Stimulated activated CD8-positive, alpha-beta memory T cell treated with anti-CD3 and anti-CD28 coated beads, Interleukin-12 subunit alpha, Interleukin-12 subunit beta, amount 100 ng/mL, for 1 hour (primary cell): Measurements from ENCODE around the gene GCNT2.
"Not testable (repeated sequence)": the region's sequence is repeated elsewhere in the genome, so short reads cannot be mapped to it uniquely, and the experiment has no call there.

ENCODE experiments used
- DNase-seq: peaks from one replicate; pipeline ENCODE4 v3.0.0-alpha.2; 2020; ENCODE audit warnings: low read depth

Gene GCNT2

DNA sequence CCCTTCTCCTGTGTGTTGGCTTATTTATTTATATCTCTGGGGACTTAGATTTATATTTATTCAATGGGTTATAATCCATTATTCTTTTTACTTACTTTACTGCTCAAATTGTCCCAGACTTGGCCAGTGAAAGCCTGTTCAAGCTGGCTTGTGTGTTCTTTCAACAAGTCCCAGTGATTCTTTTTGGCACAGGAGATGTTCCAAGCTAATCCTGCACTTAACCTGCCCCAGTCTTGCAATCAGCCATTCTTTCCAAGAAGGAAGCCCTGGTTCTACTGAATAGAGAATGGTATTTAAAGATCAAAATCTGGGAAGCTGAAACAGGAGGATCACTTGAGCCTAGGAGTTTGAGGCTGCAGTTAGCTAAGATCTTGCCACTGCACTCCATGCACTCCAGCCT is 26.7 kb downstream of the GCNT2 start:
- DNase-seq: no peak

DNA sequence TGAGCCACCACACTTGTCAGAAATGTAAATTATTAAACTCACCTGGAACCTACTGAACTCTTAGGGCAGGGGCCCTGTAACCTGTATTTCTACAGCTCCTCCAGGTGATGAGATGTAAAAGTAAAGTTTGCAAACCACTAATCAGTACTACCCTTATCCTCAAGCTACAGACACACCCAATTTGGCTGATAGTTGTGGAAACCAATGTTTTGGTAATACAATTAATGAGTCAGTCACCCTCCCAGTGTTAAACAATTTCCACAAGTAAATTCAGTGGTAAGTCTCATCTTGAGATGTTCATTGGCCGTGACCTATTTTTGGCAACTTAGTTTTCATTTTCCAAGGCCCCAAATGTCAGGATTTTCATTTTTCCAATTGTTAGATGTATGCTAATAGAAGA is 29.6 kb downstream of the GCNT2 start:
- no peak for DNase-seq

DNA sequence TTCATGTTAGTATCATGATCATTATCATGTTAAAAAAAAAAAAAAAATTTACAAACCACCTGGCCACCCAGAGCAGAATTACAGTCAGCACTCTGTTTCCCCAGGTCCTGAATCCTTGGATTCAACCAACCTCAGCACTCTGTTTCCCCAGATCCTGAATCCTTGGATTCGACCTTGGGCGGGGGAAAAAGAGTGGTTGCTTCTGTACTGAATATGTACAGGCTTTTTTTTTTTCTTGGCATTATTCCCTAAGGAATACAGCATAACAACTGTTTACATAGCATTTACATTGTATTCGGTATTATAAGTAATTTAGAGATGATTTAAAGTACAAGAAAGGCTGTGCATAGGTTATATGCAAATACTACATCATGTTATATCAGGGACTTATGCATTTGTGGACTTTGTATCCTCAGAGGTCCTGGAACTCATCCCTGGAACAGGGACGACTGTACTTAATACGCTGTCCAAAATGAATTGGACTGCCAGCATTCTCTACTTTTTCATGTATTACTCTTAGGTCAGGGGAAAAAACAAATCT is 31.2 kb downstream of the GCNT2 start:
- no peak for DNase-seq

DNA sequence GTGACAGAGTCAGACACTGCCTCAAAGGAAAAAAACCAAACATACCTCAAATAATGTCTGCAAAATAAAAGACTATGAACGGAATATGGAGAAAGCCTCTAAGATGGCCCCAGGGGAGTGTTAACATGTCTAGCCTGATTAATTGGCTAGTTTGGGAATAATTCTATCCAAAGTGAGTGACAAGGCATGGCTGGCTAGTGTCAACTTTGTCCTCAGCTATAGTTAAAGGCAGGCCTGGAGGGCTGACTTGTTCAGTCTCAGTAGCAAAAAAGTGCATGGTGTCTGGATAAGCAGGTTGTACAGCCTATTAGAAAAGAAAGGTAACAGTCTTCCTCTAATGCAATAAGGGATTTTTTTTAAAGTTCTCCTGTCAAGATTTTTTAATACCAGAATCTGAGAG is 32.7 kb downstream of the GCNT2 start:
- DNase-seq: no peak

DNA sequence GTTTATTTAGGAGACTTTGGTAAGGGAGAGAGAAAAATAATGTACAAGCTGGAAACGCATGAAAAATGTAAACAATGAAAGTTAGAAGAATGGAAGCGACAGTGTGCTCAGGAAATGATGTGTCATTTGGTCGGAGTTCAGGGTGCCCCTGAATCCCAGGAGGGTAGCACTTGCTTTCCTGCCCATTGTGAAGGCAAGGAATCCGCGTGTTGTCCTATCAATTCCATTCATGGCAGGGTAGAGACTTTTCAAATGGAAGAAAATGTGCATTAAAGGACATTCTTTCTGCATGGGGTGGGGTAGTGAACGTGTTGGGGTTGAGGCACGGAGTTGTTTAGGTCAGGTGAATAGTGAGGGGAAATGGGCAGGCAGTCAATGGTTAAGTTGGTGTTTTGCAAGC is 33.7 kb downstream of the GCNT2 start:
- no peak for DNase-seq

DNA sequence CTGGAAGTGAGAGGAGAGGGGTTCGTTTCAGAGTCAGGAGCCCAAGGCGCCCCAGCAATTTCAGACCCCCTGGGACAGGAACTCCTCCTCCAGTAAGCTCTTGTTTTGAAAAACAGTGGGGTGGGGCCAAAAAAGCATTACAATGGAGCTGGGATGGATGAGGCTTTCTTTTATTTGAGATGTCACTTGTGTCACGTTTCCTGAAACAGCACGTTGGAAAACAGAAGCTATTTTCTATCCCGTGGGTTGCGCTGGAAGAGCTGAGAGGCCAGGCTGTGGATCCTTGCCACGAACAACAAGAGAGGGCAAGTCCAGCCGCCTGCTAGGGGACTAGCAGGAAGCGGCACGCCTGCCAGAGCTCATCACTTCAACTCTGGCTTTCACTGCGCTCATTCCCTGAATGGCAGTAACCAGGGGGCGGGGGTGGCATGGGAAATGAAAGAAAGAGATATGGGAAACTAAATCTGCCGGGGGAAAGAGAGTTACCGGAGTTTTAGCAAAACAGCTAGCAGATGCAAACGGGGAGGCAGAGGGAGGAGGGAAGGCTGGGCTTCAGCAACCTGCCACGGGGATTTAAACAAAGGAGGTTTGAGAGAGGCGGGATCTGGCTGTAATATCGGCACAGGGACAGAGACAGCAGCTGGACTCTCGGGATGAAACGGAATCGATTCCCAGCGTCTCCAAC is 34.6 kb downstream of the GCNT2 start:
- DNase-seq: no peak

DNA sequence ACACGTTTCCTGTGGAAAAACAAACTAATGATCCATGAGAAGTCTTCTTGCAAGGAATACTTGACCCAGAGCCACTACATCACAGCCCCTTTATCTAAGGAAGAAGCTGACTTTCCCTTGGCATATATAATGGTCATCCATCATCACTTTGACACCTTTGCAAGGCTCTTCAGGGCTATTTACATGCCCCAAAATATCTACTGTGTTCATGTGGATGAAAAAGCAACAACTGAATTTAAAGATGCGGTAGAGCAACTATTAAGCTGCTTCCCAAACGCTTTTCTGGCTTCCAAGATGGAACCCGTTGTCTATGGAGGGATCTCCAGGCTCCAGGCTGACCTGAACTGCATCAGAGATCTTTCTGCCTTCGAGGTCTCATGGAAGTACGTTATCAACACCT is 35.4 kb downstream of the GCNT2 start:
- DNase-seq: no peak

DNA sequence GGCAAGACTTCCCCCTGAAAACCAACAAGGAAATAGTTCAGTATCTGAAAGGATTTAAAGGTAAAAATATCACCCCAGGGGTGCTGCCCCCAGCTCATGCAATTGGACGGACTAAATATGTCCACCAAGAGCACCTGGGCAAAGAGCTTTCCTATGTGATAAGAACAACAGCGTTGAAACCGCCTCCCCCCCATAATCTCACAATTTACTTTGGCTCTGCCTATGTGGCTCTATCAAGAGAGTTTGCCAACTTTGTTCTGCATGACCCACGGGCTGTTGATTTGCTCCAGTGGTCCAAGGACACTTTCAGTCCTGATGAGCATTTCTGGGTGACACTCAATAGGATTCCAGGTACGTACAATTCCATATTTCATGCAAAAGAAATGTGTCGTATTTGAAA is 35.8 kb downstream of the GCNT2 start:
- DNase-seq: no peak

DNA sequence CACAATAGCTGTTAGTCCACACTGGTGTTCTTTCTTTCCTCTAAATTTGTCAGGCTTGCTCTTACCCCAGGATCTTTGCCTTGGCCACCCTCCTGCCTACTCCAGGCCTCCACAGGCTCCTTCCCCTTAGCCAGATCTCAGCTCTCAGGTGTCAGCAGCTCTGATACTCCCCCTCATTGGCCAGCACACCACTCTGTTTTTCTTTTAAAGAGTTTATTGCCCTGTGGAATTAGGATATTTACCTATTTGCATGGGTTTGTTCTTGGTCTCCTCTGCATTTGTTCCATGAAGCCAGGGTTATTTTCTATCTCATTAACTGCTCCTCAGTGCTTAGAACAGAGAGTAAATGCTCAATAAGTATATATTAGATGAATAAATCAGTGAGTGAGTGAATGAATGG is 36.8 kb downstream of the GCNT2 start:
- no peak for DNase-seq

DNA sequence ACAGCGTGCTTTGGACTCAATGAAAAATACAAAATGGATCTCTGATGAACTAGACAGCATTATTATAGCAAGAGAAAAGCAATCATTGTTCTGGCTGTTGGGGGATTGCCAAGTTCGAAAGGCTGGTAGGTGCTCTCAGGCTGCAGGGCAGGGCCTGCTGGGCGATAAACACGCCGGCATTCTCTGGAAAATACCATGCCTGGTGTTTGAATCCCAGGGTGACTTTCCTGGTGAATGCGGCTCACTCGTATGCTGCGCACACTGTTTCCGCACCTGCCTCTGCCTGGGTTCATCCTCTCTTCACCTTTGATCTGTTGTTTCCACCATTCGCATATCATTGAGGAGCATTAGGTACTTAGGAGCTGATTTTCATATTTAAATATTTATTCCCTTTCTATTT is 37.4 kb downstream of the GCNT2 start:
- DNase-seq: no peak

DNA sequence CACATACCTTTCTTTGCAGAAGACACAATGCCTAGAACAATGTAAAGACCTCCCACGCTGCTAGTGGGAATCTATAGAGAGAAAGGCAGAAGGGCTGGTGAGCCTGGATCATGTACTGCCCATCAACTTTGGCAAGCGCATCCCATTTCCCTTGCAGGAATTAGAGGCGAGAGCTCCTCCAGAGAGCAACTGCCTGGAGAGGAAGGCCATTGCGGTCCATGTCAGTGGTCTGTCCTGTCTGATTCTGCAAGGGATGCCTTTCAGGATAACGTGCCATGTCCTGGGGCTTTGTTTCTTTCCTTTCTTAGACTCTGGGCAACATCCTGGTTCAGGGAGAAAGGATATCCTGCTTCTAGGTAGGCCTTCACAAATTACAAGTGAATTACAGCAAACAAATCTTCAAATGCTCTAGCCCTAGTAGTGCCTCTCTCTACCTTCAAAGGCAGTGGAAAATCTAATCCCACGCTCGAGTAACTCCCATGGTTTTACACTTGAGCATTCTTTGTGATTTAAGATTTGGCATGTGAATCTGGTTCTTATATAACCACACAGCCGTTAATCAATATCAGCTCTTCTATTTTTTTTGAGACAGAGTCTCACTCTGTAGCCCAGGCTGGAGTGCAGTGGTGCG is 38.5 kb downstream of the GCNT2 start:
- DNase-seq: no peak

DNA sequence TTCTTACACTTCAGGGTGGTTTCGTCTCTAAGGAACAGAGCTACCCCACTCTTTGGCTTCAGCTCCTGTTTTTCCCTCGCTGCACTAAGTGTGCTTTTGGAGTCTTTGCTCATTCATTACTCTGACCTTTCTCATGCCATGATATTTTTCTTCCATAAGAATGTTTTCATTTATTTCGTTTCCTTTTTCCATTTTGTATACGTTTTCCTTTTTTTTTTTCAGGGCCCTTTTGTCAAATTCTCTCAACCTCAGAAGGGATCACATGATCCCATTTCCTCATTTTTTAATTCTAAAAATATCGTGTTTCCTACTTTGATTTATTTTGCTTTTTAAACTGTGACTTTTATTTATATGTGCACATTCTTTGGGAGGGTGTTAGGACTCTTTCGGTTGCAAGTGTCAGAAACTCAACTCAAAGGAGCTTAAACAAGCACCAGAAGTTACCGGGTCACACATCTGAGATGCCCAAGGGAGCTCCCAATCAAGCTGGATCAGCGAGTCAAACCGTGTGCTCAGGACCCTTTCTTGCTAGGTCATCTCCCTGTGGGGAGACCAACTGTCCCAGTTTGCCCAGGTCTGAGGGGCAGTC is 40.6 kb downstream of the GCNT2 start:
- no peak for DNase-seq

DNA sequence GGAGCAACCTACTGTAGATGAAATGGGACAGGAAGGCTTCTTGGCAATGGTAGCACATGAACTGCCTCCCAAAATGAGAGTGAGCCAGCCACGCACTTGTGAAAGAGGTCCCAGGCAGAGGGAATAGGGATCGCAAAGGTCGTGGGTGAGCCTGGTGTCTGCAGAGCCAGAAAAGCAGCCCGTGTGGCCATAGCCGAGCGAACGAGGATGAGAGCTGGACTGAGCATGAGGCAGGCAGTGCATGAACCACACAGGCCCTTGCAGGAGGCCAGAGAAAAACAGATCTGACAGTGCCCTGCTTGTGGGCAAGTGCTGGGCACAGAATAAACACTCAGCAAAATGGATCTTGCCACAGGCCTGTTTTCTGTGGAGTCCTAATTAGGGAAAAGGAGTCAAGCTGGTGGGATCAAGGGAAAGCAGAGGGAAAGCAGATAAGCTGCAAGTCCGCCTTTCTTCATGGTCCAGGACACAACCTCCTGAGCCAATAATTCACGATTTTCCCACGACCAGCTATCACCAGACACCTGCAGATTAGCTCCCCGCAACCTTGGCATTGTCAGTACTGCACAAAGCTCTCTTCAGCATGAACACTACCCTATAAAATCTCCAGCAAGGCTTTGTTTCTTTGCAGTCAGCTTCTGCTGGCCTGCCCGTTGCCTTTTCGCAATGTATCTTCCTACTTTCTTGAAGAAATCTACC is 44.0 kb downstream of the GCNT2 start:
- no peak for DNase-seq

DNA sequence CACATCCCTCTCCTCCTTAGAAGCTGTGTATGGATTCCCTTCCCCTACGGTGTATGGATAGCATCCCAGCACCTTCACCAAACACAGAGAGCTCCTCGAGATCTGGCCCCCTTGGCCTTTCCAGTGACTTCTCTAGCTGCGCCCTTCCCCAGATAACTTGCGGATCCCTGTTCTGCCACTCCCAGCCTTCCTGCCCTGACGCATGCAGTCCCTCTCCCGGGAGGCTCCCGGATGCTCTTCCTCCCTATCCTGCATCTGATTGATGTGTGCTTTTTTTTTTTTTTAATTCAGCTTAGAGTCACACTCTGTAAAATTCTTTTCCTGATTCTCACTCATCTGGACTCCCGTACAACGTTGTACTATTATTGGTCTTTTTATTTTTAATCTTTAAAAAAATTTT is 44.8 kb downstream of the GCNT2 start:
- no peak for DNase-seq

DNA sequence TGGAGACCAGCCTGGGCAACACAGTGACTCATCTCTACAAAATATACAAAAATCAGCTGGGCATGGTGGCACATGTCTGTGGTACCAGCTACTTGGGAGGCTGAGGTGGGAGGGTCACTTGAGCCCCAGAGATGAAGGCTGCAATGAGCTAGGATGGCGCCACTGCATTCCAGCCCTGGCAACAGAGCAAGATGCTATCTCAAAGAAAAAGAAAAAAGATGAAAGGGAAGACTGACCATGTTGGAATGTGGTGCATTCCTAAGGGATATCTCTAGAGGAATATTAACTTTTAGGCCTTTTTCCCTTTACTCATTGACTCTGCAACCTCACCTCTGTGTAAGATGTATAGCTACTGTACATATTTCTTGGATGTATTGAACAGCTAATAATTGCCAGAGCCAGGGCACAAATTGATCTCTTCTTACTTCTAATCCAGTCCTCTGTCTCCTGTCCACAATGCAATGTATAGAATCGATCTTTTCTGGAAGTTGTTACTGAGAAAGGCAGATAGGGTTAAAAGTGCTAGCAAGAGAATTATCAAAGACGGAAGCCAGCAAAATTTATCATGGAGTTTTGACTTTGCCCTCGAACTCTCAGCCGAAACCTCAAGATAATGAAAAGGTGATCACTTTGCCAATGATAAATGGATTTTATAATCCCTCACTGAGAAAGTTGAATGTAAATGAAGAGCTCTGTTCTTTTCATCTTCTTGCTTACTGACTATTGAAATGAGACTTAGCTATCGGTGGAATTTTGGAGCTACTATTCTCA is 46.3 kb downstream of the GCNT2 start:
- no peak for DNase-seq

DNA sequence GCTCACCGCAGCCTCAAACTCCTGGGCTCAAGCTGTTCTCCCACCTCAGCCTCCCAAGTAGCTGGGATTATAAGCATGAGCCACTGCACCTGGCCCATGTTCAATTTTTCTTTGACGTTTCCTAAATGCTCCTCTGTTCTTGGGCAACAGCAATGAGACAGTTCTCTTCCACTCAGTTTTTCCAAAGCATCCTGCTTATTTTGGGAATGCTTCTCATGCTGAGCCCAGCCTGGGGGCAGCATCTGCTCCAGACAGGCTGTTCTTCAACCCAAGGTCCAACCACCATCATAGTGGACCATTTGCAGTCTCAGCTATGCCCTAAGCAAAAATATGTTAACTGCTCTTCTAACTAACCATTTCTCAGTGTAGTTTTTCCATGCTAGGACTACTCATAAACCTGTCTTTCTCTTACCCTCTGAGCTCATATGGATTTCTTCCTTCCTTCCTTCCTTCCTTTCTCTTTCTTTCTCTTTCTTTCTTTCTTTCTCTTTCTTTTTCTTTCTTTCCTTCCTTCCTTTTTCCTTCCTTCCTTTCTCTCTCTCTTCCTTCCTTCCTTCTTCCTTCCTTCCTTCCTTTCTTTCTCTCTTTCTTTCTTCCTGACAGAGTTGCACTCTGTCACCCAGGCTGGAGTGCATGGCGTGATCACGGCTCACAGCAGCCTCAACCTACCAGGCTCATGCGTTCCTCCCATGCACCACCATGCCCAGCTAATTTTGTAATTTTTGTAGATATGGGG is 48.4 kb downstream of the GCNT2 start:
- no peak for DNase-seq

DNA sequence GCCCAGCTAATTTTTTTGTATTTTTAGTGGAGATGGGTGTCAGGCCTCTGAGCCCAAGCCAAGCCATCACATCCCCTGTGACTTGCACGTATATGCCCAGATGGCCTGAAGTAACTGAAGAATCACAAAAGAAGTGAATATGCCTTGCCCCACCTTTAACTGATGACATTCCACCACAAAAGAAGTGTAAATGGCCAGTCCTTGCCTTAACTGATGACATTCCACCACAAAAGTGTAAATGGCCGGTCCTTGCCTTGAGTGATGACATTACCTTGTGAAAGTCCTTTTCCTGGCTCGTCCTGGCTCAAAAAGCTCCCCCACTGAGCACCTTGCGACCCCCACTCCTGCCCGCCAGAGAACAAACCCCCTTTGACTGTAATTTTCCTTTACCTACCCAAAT is 54.4 kb downstream of the GCNT2 start:
- DNase-seq: not testable (repeated sequence)

DNA sequence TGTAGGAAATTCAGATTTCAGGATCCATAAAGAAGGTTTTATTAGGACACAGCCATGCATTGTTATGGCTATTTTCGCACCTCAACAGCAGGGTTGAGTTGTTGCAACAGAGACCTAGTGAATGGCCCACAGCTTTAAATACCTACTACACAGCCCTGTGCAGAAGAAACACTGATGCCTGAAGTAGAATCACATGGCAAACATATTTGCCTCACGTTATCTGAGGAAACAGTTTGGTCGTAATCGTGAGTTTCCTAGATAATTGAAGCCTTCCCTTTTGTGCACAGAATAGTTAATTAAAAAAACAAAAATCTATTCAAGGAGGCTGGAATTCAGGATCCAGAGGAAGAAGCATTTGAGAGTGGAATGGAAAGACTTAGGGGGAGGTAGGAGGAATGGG is 55.1 kb downstream of the GCNT2 start:
- no peak for DNase-seq

DNA sequence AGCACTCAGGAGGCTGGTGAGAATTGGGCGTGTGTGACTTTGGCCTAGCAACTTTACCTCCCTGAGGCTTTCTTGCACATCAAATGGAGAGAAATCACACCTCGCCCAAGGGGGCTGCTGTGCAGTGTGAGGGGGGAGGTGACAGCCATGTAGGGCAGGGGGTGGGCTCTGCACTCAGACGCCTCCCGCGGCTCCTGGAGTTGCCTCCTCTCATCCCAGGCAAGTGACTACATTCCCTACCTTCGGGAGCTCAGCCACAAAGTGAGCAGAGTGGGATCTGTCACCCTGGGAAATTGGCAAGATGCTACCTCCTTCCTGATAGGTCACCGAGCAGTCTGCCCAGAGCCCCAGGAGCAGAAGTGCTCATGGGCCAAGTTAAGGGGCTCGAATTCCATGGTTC is 56.0 kb downstream of the GCNT2 start:
- no peak for DNase-seq

DNA sequence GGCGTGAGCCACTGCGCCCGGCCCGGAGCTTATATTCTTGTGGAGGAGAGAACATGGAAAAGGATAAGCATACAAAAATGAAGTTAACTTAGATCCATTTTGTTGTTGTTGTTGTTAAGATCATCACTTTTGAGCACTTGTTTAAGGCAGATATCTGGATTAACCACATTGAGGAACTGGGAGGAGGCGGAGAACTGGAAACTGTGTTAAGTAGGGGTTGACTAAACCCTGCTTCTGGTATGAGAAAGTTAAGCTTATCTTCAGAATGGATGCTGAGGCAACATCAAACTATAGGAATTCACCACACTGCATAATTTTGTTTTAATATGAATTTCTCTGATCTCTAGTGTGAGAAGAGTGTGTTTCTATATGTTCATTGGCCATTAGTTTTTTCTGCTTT is 57.6 kb downstream of the GCNT2 start:
- no peak for DNase-seq

DNA sequence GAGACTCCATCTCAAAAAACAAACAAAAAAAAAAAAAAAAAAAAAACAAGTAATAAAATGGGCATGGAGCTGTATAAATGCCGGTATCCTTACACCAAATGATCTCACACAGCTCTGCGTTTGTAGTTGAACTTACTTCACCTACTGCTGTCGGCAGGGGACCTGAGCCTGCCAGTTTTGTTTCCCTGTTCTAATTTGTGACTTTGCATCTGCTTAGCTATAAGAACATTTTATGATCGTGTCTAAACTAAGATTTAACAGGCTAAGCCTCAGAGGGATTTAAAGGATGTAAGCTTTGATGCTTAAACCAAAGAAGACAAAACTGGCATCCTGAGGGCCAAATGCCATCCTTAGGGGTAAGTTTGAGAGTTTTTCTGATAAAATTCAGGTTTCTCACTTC is 58.7 kb downstream of the GCNT2 start:
- no peak for DNase-seq

DNA sequence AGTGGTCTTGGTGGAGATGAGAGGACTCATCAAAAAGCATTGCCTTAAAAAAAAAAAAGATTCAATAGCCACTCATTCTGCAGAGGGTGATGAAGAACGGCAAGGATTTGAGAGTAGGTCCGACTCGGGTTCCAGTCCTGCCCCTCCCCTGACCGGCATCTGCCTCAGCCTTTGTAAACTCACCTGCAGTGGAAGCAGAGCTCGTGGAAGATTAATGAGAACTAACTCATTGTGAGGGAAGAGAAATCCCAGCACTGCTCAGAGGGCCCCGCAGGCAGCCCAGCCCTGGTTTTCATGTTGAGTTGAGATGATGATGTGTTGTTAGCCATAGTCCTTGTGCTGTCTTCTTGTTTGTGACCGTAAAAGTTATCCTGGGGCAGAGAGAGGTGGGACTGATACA is 59.4 kb downstream of the GCNT2 start:
- DNase-seq: no peak
